Brain microvascular endothelial cell (primary cell): ENCODE results near the gene FOXJ1.

Source experiments
- DNase-seq: peaks from one replicate; pipeline ENCODE4 v3.0.0-alpha.2; 2020
- H3K27ac ChIP-seq: fragments of 250-450 bp; sonication (Bioruptor Pico); 2 replicates; pipeline ENCODE4 v1.5.1; 2020; ENCODE audit warnings: mild to moderate bottlenecking, moderate library complexity
- H3K27me3 ChIP-seq: fragments of 250-450 bp; sonication (Bioruptor Pico); replicated peaks from 2 replicates; pipeline ENCODE4 v1.5.1; 2020; ENCODE audit warnings: mild to moderate bottlenecking
- H3K36me3 ChIP-seq: fragments of 250-450 bp; sonication (Bioruptor Pico); replicated peaks from 2 replicates; pipeline ENCODE4 v1.5.1; 2020; ENCODE audit warnings: mild to moderate bottlenecking
- H3K4me3 ChIP-seq: 2 replicates; pipeline ENCODE4 v1.5.1; 2011; ENCODE audit warnings: low read depth, mild to moderate bottlenecking, control low read depth, low read length, moderate library complexity
- CTCF ChIP-seq: IDR thresholded peaks from 2 replicates; pipeline ENCODE4 v1.5.1; 2011; ENCODE audit warnings: low read depth, mild to moderate bottlenecking, moderate library complexity, low read length, control low read depth, inconsistent platforms; ENCODE audit errors: missing control alignments
- in situ Hi-C: cut with HindIII; loops from 2 replicates; pipeline ENCODE4 v1.10.0; 2017; ENCODE audit warnings: low sequenced_read_pairs, low pct_ligation_motif_present

FOXJ1 gene

GRCh38 chr17:76138234-76138895, 2.7 kb downstream of the FOXJ1 start:
- Histone ChIP-seq H3K4me3 (no peak overlapping the region), H3K27me3 (peaks cover 68% of the 10 kb centered on the region), H3K36me3 (no peaks in the 10 kb centered on the region), H3K27ac (no peak overlapping the region)
- DNase-seq: no peak
- in situ Hi-C loops: no loop called here
- TF ChIP-seq CTCF: no peak

GRCh38 chr17:76137351-76138233, 3.5 kb downstream of the FOXJ1 start:
- Histone ChIP-seq H3K27me3 (peaks cover 75% of the 10 kb centered on the region), H3K27ac (no peak overlapping the region), H3K4me3 (no peak overlapping the region), H3K36me3 (no peaks in the 10 kb centered on the region)
- in situ Hi-C loops: no loop called here
- DNase-seq: no peak
- TF ChIP-seq CTCF: peak; percentile 8

- Histone ChIP-seq H3K27ac (no peak overlapping the region), H3K4me3 (no peak overlapping the region), H3K36me3 (no peaks in the 10 kb centered on the region), H3K27me3 (peaks cover 78% of the 10 kb centered on the region)
- DNase-seq: no peak
- TF ChIP-seq CTCF: no peak
- in situ Hi-C loops: no loop called here
These were observed 4.1 kb downstream of the FOXJ1 start for GRCh38 chr17:76137001-76137350.

- no peak for TF ChIP-seq CTCF
- Histone ChIP-seq H3K36me3 (no peaks in the 10 kb centered on the region), H3K27me3 (peaks cover 83% of the 10 kb centered on the region), H3K27ac (no peak overlapping the region), H3K4me3 (no peak overlapping the region)
- DNase-seq: no peak
- in situ Hi-C loops: no loop called here
These were observed 4.6 kb downstream of the FOXJ1 start for GRCh38 chr17:76136276-76137000.

- no peak for TF ChIP-seq CTCF
- no peaks in the 10 kb centered on the region for H3K36me3 ChIP-seq
- in situ Hi-C loops: no loop called here
- no peak overlapping the region for H3K27ac ChIP-seq
- DNase-seq: no peak
- no peak overlapping the region for H3K4me3 ChIP-seq
- H3K27me3 ChIP-seq: peaks cover 88% of the 10 kb centered on the region
These were observed 5.2 kb downstream of the FOXJ1 start for GRCh38 chr17:76135810-76136188.
